ENCODE results near the gene RELN. TPM values are rescaled to one million over a fixed set of nuclear protein-coding genes. Genes with fewer than 3 reads are reported as not detected.

Gene RELN
- total RNA-seq, 1 donor from 2014 or later, result 0.44 TPM

DNA sequence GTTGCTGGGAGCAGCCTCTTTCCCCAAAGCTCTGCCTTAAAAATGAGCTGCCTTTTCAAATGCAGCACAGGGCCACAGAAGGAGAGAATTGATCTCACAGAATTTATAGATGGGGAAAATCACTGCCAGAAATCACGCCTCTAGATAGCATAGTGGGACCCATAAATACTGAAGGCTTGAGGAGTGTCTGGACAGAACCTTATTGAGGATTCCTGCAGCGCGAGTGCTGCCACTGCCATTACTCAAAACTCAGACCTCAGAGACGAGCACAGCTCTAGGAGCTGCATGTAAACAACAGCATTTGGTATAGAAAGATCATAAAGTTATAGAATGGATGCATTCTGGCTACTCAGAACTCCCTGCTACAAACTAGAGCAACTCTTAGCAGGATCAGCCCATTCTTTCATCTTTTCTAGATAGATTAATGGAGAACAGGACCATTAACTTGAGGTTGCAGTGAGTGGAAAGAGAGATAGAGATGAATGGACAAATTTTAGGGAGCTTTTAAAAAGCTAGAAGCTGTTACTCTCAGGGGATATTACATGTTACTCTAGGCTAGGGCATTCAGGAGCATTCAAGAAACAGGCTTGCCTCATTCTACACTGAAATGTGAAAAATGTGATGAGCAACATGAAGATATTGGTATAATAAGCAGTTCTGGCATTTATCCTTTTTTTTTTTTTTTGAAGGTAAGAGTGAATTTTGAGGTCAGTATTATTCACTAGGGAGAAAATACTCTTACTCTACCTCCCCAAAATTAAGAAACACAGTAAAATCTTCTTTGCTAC is 276.3 kb downstream of the RELN start:
- Histone ChIP-seq H3K27ac (replicated peaks) (no peak overlapping the region), H3K9me3 (replicated peaks) (no peaks in the 10 kb centered on the region), H3K36me3 (no peaks in the 10 kb centered on the region), H3K4me3 (no peak overlapping the region), H3K4me1 (no peaks in the 10 kb centered on the region), H3K27me3 (ENCODE audit: low read depth) (no peaks in the 10 kb centered on the region)
- intact Hi-C loops (cut with micrococcal nuclease), result no loop called here
- TF ChIP-seq, protein P1, sequence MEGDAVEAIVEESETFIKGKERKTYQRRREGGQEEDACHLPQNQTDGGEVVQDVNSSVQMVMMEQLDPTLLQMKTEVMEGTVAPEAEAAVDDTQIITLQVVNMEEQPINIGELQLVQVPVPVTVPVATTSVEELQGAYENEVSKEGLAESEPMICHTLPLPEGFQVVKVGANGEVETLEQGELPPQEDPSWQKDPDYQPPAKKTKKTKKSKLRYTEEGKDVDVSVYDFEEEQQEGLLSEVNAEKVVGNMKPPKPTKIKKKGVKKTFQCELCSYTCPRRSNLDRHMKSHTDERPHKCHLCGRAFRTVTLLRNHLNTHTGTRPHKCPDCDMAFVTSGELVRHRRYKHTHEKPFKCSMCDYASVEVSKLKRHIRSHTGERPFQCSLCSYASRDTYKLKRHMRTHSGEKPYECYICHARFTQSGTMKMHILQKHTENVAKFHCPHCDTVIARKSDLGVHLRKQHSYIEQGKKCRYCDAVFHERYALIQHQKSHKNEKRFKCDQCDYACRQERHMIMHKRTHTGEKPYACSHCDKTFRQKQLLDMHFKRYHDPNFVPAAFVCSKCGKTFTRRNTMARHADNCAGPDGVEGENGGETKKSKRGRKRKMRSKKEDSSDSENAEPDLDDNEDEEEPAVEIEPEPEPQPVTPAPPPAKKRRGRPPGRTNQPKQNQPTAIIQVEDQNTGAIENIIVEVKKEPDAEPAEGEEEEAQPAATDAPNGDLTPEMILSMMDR (IDR thresholded peaks at IDR 0.05; ENCODE audit: borderline replicate concordance), result no peak
- no peak for DNase-seq

DNA sequence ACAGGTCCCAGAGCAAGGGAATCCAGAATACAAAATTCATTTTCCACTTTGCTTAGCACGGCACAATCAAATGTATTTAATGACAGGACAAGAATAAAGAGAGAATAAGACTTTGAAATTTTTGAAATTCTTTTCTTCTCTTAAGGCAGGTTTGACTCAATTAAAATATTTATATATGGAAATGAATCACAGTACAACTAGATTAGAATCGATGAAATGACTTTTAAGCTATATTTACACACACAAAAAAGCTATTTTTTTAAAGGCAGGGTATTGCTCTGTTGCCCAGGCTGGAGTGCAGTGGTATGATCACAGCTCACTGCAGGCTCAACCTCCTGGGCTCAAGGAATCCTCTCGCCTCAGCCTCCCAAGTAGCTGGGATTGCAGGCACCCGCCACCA is 278.0 kb downstream of the RELN start:
- no peaks in the 10 kb centered on the region for H3K9me3 ChIP-seq (replicated peaks)
- no peak overlapping the region for H3K27ac ChIP-seq (replicated peaks)

DNA sequence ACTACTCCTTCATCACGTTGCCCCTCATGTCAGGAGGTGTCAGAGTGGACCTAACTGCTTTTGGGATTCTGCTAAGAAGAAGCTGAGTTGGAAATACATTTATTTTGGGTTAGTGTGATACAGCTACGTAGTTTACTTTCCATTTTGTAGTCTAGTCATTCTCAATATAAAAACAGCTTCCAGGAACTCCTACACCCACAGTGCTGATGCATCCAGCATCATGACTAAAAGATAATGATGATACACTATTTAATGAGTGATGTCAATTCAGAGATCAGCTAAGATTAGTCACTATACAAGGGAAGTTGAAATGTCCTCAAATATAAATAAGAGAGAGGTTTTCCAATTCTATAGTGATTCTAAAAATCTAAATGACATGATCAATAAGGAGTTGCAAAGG is 279.2 kb downstream of the RELN start:
- H3K9me3 ChIP-seq (replicated peaks), result no peaks in the 10 kb centered on the region

More for the DNA sequence above, 278.0 kb downstream of the RELN start:
- TF ChIP-seq, protein P1 (IDR thresholded peaks at IDR 0.05; ENCODE audit: borderline replicate concordance), result no peak
- Histone ChIP-seq H3K36me3 (no peaks in the 10 kb centered on the region), H3K27me3 (ENCODE audit: low read depth) (no peaks in the 10 kb centered on the region), H3K4me3 (no peak overlapping the region), H3K4me1 (no peaks in the 10 kb centered on the region)
- intact Hi-C loops (cut with micrococcal nuclease), result no loop called here
- no peak for DNase-seq

DNA sequence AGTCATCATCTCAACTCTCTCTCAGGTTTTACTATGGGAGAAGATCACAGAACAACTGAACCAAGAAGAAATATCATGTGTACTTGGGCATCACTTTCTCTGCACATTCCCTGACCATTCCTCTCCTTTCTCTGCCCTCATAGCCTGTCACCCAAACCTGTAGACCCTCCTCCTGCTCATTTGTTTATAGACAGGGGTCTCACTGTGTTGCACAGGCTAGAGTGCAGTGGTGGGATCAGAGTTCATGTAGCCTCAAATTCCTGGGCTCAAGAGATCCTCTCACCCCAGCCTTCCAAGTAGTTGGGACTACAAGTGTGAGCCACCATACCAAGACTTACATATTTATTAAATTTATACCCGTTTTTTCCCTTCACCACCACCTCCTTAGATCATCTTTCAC is 282.7 kb downstream of the RELN start:
- no peaks in the 10 kb centered on the region for H3K36me3 ChIP-seq
- no peaks in the 10 kb centered on the region for H3K4me1 ChIP-seq
- TF ChIP-seq, protein P1 (IDR thresholded peaks at IDR 0.05; ENCODE audit: borderline replicate concordance), result no peak
- no peaks in the 10 kb centered on the region for H3K9me3 ChIP-seq (replicated peaks)
- no peak for DNase-seq
- H3K27me3 ChIP-seq (ENCODE audit: low read depth), result no peaks in the 10 kb centered on the region
- H3K4me3 ChIP-seq, result no peak overlapping the region
- H3K27ac ChIP-seq (replicated peaks), result no peak overlapping the region
- intact Hi-C loops (cut with micrococcal nuclease), result no loop called here

More for the DNA sequence above, 279.2 kb downstream of the RELN start:
- no peak overlapping the region for H3K27ac ChIP-seq (replicated peaks)
- intact Hi-C loops (cut with micrococcal nuclease), result no loop called here
- no peak for DNase-seq
- H3K27me3 ChIP-seq (ENCODE audit: low read depth), result no peaks in the 10 kb centered on the region
- no peaks in the 10 kb centered on the region for H3K4me1 ChIP-seq
- no peak overlapping the region for H3K4me3 ChIP-seq
- no peaks in the 10 kb centered on the region for H3K36me3 ChIP-seq
- TF ChIP-seq, protein P1 (IDR thresholded peaks at IDR 0.05; ENCODE audit: borderline replicate concordance), result no peak

DNA sequence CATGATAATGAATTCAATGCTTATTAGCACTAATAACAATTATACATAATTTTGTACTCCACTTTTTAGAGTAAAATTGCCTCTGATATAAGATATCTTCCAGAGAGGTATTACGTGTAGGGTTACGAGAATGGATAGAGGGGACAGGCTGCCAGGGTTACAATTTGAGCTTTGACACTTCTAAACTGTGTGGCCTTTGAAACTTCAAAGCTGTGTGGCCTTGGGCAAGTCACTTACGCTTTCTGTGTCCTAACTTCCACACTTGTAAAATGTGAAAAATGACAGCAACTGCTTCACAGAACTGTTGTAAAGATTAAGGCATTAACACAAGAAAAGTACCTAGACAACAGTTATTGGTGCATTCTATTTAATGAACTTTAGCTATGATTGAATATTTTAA is 283.9 kb downstream of the RELN start:
- no peaks in the 10 kb centered on the region for H3K36me3 ChIP-seq
- no peak for DNase-seq
- no peak overlapping the region for H3K4me3 ChIP-seq
- H3K27me3 ChIP-seq (ENCODE audit: low read depth), result no peaks in the 10 kb centered on the region
- H3K9me3 ChIP-seq (replicated peaks), result no peaks in the 10 kb centered on the region
- intact Hi-C loops (cut with micrococcal nuclease), result no loop called here
- H3K27ac ChIP-seq (replicated peaks), result no peak overlapping the region
- no peaks in the 10 kb centered on the region for H3K4me1 ChIP-seq
- TF ChIP-seq, protein P1 (IDR thresholded peaks at IDR 0.05; ENCODE audit: borderline replicate concordance), result no peak
